ENCODE data around the gene TFPT.

DNA sequence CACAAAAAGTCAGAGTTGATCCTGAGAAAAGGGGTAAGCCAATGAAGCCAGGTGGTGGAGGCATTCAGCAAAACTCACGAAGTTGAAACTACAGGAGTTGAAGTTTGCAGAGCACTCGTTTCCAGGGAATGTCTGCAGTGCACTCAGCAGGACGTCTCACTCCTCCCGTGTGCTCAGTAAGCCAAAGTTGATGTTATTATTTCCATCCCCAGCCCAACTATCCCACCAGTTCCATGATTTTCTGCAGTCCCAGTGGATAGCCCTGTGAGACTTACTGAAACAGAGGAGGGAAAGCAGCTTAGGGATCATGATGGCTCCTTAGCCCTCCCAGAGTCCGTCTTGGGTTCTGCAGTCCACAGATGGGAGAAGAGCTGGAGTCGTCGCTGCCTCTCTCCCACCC, 34.4 kb downstream of the TFPT start, which contains the start of gene TARM1:
- TF ChIP-seq, protein P1, sequence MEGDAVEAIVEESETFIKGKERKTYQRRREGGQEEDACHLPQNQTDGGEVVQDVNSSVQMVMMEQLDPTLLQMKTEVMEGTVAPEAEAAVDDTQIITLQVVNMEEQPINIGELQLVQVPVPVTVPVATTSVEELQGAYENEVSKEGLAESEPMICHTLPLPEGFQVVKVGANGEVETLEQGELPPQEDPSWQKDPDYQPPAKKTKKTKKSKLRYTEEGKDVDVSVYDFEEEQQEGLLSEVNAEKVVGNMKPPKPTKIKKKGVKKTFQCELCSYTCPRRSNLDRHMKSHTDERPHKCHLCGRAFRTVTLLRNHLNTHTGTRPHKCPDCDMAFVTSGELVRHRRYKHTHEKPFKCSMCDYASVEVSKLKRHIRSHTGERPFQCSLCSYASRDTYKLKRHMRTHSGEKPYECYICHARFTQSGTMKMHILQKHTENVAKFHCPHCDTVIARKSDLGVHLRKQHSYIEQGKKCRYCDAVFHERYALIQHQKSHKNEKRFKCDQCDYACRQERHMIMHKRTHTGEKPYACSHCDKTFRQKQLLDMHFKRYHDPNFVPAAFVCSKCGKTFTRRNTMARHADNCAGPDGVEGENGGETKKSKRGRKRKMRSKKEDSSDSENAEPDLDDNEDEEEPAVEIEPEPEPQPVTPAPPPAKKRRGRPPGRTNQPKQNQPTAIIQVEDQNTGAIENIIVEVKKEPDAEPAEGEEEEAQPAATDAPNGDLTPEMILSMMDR (IDR thresholded peaks at IDR 0.05) = no peak
- TF ChIP-seq POLR2A (IDR thresholded peaks at IDR 0.05) = no peak
